Panc1 (cell line): ENCODE measurements around the gene NDUFB8.

Source experiments
- REST ChIP-seq, 2 experiments: IDR thresholded peaks; 2 replicates each; pipeline ENCODE4 v1.6.1; 2011 to 2012; ENCODE audit warnings: low read depth in 2 of 2, control low read depth in 1 of 2, low read length in 1 of 2, mild to moderate bottlenecking in 1 of 2, moderate library complexity in 1 of 2; ENCODE audit not compliant: insufficient read depth in 1 of 2
- TF ChIP-seq, protein P1 (sequence below): fragments of 450-650 bp; IDR thresholded peaks from 2 replicates; pipeline ENCODE4 v1.5.1; 2017; ENCODE audit warnings: mild to moderate bottlenecking

DNA sequence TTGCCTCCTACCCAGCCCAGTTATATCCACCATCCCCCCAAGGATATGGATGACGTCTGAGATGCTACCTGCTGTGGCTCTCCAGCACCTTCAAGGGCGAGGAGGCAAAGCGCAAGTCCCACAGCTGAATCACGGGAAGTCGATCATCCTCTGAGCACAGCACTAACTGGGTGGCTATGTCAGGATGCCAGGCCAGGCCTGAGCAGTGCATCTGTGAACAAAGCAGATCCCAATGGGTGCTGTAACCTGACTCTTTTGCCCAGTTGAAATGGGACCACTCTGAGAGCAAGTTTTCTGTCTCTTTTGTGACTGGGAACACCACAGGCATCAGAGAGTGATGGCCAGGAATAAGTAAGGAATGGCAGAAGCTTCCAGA, 22.3 kb downstream of the NDUFB8 start:
- TF ChIP-seq, protein P1, sequence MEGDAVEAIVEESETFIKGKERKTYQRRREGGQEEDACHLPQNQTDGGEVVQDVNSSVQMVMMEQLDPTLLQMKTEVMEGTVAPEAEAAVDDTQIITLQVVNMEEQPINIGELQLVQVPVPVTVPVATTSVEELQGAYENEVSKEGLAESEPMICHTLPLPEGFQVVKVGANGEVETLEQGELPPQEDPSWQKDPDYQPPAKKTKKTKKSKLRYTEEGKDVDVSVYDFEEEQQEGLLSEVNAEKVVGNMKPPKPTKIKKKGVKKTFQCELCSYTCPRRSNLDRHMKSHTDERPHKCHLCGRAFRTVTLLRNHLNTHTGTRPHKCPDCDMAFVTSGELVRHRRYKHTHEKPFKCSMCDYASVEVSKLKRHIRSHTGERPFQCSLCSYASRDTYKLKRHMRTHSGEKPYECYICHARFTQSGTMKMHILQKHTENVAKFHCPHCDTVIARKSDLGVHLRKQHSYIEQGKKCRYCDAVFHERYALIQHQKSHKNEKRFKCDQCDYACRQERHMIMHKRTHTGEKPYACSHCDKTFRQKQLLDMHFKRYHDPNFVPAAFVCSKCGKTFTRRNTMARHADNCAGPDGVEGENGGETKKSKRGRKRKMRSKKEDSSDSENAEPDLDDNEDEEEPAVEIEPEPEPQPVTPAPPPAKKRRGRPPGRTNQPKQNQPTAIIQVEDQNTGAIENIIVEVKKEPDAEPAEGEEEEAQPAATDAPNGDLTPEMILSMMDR = no peak
- no peak for TF ChIP-seq REST (IDR thresholded peaks at IDR 0.05; ENCODE audit: insufficient read depth in 1 of 2, low read depth in 2 of 2, low read length in 1 of 2)
